GM20431 (cell line): Measurements from ENCODE around the gene TRAPPC10.

Source experiments
- in situ Hi-C: fragments of 300-500 bp; cut with MseI, MboI; formaldehyde crosslinking; loops from one replicate; pipeline ENCODE4 v1.15.0; 2020; ENCODE audit warnings: low sequenced_read_pairs; ENCODE audit not compliant: unreplicated experiment

TRAPPC10 gene

DNA sequence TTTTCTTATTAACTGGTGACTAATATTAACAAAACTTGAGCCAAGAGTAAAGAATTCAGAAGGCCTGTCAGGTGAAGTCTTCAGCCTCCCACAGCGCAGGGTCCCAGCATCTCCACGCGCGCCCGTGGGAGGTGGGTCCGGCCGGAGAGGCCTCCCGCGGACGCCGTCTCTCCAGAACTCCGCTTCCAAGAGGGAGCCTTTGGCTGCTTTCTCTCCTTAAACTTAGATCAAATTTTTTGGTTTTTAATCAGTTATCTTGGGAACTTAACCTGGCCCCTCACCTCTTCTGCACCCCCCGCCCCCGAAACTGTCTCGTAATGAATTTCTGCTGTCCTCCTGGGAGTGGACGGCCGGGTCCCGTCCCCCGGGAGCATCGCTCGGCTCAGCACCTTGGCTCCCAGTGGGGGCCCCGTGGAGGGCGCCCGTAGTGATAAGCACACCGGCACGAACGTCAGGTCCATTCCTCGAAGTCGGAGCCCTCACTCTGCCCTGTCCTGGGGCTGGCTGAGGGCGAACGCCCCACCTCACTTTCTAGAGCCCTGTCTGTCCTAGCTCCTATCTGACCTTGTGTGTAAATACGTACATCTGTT, 29.5 kb upstream of the TRAPPC10 start:
- in situ Hi-C loops: loop anchor here (10.0 kb wide), 1 partner anchor 158 kb away; no protein-coding TSS in a partner anchor

DNA sequence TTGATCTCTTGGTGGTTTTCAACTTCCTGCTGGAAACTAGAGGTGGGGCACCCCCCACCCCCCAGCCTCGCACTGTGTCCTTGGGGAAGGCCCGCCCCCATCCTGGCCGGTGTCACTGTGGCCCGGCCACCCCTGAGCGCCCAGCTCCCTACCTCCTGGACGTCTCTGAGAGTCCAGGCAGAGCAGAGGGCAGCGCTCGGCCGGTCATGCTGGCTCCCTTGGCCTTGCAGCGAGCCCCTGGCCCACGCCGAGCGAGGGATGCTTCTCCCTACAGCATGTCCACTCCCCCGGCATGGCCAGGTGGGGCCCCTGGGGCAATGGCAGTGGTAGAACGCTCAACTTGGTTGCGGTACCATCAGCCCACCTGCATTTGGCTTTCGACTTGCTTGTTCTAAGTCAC, 28.7 kb upstream of the TRAPPC10 start:
- in situ Hi-C loops: loop anchor here (10.0 kb wide), 1 partner anchor 159 kb away; no protein-coding TSS in a partner anchor

DNA sequence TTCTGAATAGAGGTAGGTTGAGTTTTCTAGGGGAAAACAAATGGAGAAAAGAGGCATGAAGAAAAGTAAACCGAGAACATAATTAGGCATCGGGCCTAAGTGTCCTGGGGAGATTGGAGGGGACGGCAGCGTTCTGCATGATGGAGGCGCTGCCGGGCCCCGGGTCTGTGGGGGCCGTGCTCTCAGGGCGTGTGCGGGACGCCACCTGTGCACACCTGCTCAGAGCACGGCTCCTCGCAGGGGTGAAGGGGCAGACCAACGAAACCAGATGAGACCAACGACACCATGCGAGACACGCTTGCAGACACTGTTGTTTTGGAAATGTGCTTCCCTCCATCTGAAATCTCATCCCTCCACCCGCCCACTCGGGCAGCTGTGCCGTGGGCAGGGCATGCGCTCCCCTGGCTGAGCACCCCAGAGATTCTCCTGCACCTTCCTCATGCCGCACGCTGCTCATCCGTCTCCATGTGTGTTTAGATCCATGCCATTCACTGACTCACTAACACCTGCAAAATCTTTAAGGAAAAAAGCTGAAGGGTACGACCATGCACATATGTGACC, 28.2 kb upstream of the TRAPPC10 start:
- in situ Hi-C loops: loop anchor here (10.0 kb wide), 1 partner anchor 159 kb away; no protein-coding TSS in a partner anchor

GRCh38 chr21:43984905-43985689, 27.0 kb upstream of the TRAPPC10 start:
- in situ Hi-C loops: loop anchor here (10.0 kb wide), 1 partner anchor 160 kb away; no protein-coding TSS in a partner anchor

DNA sequence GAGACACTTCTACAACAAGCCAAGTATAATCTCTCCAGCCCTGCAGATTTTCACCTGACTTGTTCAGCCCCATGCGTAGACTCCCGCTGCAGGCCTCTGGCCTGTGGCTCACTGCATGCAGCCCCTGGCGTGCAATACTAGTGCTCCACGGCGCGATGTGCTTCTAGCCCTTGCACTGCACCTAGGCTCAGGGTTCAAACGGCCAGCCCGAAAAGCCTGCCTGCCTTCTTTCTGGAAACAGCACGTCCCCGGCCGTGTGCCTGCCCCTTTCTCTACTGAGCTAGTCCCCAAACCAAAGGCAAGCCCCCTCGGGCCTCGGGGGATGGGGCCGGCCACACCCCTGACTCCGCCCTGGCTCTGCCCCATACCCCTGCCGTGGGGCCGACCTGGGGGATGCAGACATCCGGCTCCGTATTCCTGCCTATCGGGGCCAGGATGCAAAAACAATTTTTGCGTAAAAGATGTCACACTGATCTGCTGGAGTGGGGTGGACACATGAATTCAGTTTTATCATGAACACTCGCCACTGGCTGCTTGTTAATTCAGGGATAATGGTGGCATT, 26.3 kb upstream of the TRAPPC10 start:
- in situ Hi-C loops: loop anchor here (10.0 kb wide), 1 partner anchor 161 kb away; no protein-coding TSS in a partner anchor

- in situ Hi-C loops: loop anchor here (10.0 kb wide), 1 partner anchor 162 kb away; no protein-coding TSS in a partner anchor
Measured at GRCh38 chr21:43986544-43987451, 25.3 kb upstream of the TRAPPC10 start.

- in situ Hi-C loops: loop anchor here (10.0 kb wide), 1 partner anchor 163 kb away; no protein-coding TSS in a partner anchor
Measured at GRCh38 chr21:43987509-43987908, 24.6 kb upstream of the TRAPPC10 start.

DNA sequence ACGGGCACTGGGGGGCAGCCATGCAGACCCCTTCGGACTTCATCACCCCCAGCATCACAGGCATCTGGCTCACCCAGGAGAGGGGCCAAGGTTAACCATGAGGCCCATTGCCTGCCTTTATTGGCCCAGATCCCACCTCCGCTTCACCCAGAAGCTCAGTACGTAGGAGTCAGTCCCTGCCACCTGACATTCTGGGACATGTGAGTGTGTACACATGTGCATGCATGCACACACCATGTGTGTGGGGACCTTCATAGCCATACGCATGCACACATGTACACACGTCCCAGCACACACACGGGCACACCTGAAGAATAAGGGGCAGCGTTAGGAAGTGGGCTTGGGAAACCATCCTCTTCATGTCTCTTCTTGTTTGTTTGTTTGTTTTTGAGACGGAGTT, 24.1 kb upstream of the TRAPPC10 start:
- in situ Hi-C loops: loop anchor here (10.0 kb wide), 1 partner anchor 163 kb away; no protein-coding TSS in a partner anchor

- in situ Hi-C loops: loop anchor here (10.0 kb wide), 1 partner anchor 164 kb away; no protein-coding TSS in a partner anchor
Measured at GRCh38 chr21:43988506-43989230, 23.4 kb upstream of the TRAPPC10 start.

- in situ Hi-C loops: loop anchor here (10.0 kb wide), 1 partner anchor 165 kb away; no protein-coding TSS in a partner anchor
Measured at GRCh38 chr21:43989401-43989800, 22.7 kb upstream of the TRAPPC10 start.

DNA sequence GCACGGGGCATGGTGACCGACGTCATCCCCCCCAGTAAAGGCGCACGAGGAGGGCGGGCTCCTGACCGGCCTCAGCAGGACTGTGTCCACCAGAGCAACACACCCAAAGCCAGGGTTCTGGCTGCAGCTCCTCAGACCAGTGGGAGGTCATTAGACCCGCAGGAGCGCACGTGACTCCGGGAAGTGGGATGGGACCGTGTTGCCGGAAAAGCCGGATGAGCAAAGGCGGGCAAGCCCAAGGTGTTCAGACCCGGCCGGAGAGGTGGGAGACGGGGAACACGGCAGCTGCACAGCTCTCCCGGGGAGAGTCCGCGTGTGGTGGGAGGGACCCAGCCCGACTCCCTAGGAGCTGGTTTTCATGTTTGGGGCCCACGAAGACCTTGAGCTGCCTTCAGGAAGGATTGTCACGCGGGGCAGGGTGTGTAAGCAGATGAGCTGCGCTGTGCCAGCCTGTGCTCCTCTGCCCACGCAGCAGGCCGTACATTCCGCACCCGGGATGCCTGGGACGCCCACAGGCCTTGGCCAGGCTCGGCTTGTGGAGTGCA, 20.6 kb upstream of the TRAPPC10 start:
- in situ Hi-C loops: no loop called here

- in situ Hi-C loops: no loop called here
Measured at GRCh38 chr21:43992121-43992520, 20.0 kb upstream of the TRAPPC10 start.

- in situ Hi-C loops: no loop called here
Measured at GRCh38 chr21:43993420-43993934, 18.6 kb upstream of the TRAPPC10 start.

DNA sequence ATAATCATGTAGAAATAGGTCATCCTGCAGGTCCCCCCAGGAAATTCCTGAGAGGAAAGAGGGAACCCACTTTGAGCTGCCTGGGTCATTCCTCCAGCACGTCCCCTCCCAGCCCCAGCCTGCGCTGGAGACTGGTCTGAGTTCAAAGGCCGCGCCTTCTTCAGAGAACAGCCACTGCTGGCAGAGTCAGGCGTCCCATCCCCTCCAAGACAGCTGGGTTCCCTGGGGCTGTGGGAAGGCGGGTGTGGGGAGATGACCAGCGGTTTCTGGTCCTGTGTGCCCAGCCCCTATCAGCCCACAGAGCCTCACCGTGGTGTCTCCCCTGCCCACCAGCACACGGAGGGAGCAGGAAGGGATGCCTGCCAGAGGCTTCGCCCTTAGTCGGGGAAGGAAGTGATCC, 18.0 kb upstream of the TRAPPC10 start:
- in situ Hi-C loops: no loop called here

- in situ Hi-C loops: no loop called here
Measured at GRCh38 chr21:43994646-43995045, 17.5 kb upstream of the TRAPPC10 start.

DNA sequence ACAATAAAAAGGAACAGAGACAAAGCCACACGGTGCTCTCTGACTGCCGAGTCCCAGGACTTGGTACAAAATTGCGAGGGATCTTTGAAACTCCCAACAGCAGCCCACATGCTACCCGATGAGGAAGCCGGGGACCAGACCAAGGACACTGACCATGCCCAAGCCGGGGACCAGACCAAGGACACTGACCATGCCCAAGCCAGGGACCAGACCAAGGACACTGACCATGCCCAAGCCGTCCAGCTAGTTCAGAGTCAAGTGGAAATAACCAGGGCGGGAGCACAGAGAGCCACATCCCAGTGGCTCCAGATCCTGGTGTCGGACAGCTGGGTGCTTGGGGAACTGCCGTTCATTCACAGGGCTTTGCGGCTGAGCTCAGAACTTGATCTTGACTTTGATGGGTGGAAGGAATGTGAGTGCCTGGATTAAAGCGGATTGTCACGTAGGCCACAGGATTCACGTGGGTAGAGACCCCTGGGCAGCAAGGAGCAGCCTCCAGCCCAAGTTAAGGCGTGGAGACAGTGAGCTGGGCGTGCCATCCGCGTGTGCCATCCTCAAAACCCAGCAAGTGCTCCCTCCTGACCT, 16.5 kb upstream of the TRAPPC10 start:
- in situ Hi-C loops: no loop called here

GRCh38 chr21:43997766-43998742, 14.1 kb upstream of the TRAPPC10 start:
- in situ Hi-C loops: no loop called here
